HepG2 (cell line): Measurements from ENCODE around the gene METTL26. TPM values are rescaled to one million over a fixed set of nuclear protein-coding genes. Genes with fewer than 3 reads are reported as not detected.
A peak's percentile ranks its signal among the peaks of the same experiment; 100 is the strongest.

ENCODE experiments used
- AGO2 ChIP-seq: fragments of 200-400 bp; formaldehyde crosslinking; optimal IDR thresholded peaks from 2 replicates; pipeline ENCODE3; 2017; ENCODE audit warnings: mild to moderate bottlenecking, low read depth, low read length, moderate library complexity
- AKAP8 ChIP-seq: sonication (generic); formaldehyde crosslinking; IDR thresholded peaks from 2 replicates; pipeline ENCODE4 v1.5.1; 2020; ENCODE audit warnings: mild to moderate bottlenecking, missing genetic modification reagents
- DMAP1 ChIP-seq: IDR thresholded peaks from 2 replicates; pipeline ENCODE4 v1.6.1; 2016
- FIP1L1 ChIP-seq: fragments of 200-400 bp; formaldehyde crosslinking; IDR thresholded peaks from 2 replicates; pipeline ENCODE4 v1.6.1; 2018; ENCODE audit warnings: low read depth, mild to moderate bottlenecking, low read length, moderate library complexity, borderline replicate concordance; ENCODE audit not compliant: insufficient read depth
- GLMP ChIP-seq: sonication (generic); formaldehyde crosslinking; IDR thresholded peaks from 2 replicates; pipeline ENCODE4 v1.9.0; 2021; ENCODE audit warnings: missing genetic modification reagents, mild to moderate bottlenecking, borderline replicate concordance
- HNF1A ChIP-seq, 2 experiments: sonication (generic) in 1 of 2; formaldehyde crosslinking in 1 of 2; IDR thresholded peaks; 2 replicates each; pipeline versions ENCODE4 v1.4.0 to v1.6.1; 2016 to 2020; ENCODE audit warnings: borderline replicate concordance in 1 of 2, low read depth in 1 of 2, mild to moderate bottlenecking in 1 of 2, missing genetic modification reagents in 1 of 2
- KDM3A ChIP-seq: IDR thresholded peaks from 2 replicates; pipeline ENCODE4 v1.6.1; 2018; ENCODE audit warnings: low read depth, missing compliant biosample characterization
- MAX ChIP-seq: IDR thresholded peaks from 2 replicates; pipeline ENCODE4 v1.6.1; 2012; ENCODE audit warnings: inconsistent platforms
- PCBP1 ChIP-seq: fragments of 200-400 bp; formaldehyde crosslinking; IDR thresholded peaks from 2 replicates; pipeline ENCODE4 v1.6.1; 2017; ENCODE audit warnings: mild to moderate bottlenecking, low read depth, low read length, borderline replicate concordance
- POLR2A ChIP-seq, 2 experiments: IDR thresholded peaks; 2 replicates each; pipeline ENCODE4 v1.6.1; 2011; ENCODE audit warnings: low read depth in 2 of 2, low read length in 2 of 2, mild to moderate bottlenecking in 1 of 2, moderate library complexity in 1 of 2; ENCODE audit not compliant: insufficient read depth in 1 of 2
- RBFOX2 ChIP-seq: fragments of 200-400 bp; formaldehyde crosslinking; IDR thresholded peaks from 2 replicates; pipeline ENCODE4 v1.6.1; 2017; ENCODE audit warnings: low read depth, mild to moderate bottlenecking, low read length
- RBM22 ChIP-seq: fragments of 200-400 bp; formaldehyde crosslinking; optimal IDR thresholded peaks from 2 replicates; pipeline ENCODE3; 2017; ENCODE audit warnings: mild to moderate bottlenecking, low read length, moderate library complexity
- SRSF1 ChIP-seq: fragments of 200-400 bp; formaldehyde crosslinking; optimal IDR thresholded peaks from 2 replicates; pipeline ENCODE3; 2017; ENCODE audit warnings: mild to moderate bottlenecking, low read depth, low read length, moderate library complexity
- SUZ12 ChIP-seq: fragments of 150-350 bp; IDR thresholded peaks from 2 replicates; pipeline ENCODE4 v1.6.1; 2014; ENCODE audit warnings: low read depth, low read length
- TCF7L2 ChIP-seq: IDR thresholded peaks from 2 replicates; pipeline ENCODE4 v1.6.1; 2011; ENCODE audit warnings: mild to moderate bottlenecking, low read depth, low read length, moderate library complexity
- TOE1 ChIP-seq: sonication (generic); formaldehyde crosslinking; IDR thresholded peaks from 2 replicates; pipeline ENCODE4 v1.4.0; 2020; ENCODE audit warnings: mild to moderate bottlenecking, missing genetic modification reagents
- ZBTB4 ChIP-seq: sonication (generic); formaldehyde crosslinking; IDR thresholded peaks from 2 replicates; pipeline ENCODE4 v1.4.0; 2020; ENCODE audit warnings: missing genetic modification reagents, mild to moderate bottlenecking, borderline replicate concordance
- ZNF17 ChIP-seq: sonication (generic); formaldehyde crosslinking; IDR thresholded peaks from 2 replicates; pipeline ENCODE4 v1.5.0; 2020; ENCODE audit warnings: mild to moderate bottlenecking, missing genetic modification reagents
- ZNF263 ChIP-seq: sonication (generic); formaldehyde crosslinking; IDR thresholded peaks from 2 replicates; pipeline ENCODE4 v1.4.0; 2020; ENCODE audit warnings: missing genetic modification reagents
- ZNF30 ChIP-seq: sonication (generic); formaldehyde crosslinking; IDR thresholded peaks from 2 replicates; pipeline ENCODE4 v1.5.0; 2020; ENCODE audit warnings: mild to moderate bottlenecking, missing genetic modification reagents
- ZNF501 ChIP-seq: sonication (generic); formaldehyde crosslinking; IDR thresholded peaks from 2 replicates; pipeline ENCODE4 v1.5.1; 2020; ENCODE audit warnings: mild to moderate bottlenecking, moderate library complexity, missing genetic modification reagents
- ZZZ3 ChIP-seq: sonication (generic); formaldehyde crosslinking; IDR thresholded peaks from 2 replicates; pipeline ENCODE4 v1.4.0; 2020; ENCODE audit warnings: missing genetic modification reagents, mild to moderate bottlenecking, borderline replicate concordance
- polyA plus RNA-seq, 8 experiments: library from polyadenylated mRNA; depleted of rRNA in 3 of 8; stranded (reverse) in 7 of 8; unstranded in 1 of 8; fragments of >200 nt; fragmentation: Illumina TruSeq in 4 of 8; extraction: Trizol in 4 of 8; gene quantifications; 2 replicates each; pipeline versions ENCODE4 v1.2.1 to v1.2.3, GENCODE V29; 2011 to 2016; ENCODE audit warnings: low read depth in 4 of 8, missing spikeins in 1 of 8, mixed read lengths in 1 of 8; ENCODE audit not compliant: insufficient read depth in 1 of 8
- total RNA-seq, 5 experiments: library from RNA; depleted of rRNA; stranded (reverse); fragments of >200 nt; fragmentation: Illumina TruSeq; extraction: Trizol; gene quantifications; 2 replicates each; pipeline ENCODE4 v1.2.3, GENCODE V29; 2016; ENCODE audit warnings: low read depth in 1 of 5

Gene METTL26
- total and polyA plus RNA-seq, 2 of the 13 experiments (the other 11 are each of a cell fraction or from before 2014, with no cell fraction given), result 65.5 to 70.1 TPM

GRCh38 chr16:647173-647902 lies 11.2 kb upstream of the METTL26 start (continued):
- TF ChIP-seq HNF1A (IDR thresholded peaks at IDR 0.05; ENCODE audit: low read depth), result no peak
- 0 out of 2 replicates have a peak, but pooled peaks have one; percentile 4 for TF ChIP-seq HNF1A (CRISPR knock-in tag; IDR thresholded peaks at IDR 0.05; ENCODE audit: borderline replicate concordance)
- peak; percentile 82 for TF ChIP-seq RBFOX2
- TF ChIP-seq ZZZ3, result no peak
- no peak for TF ChIP-seq PCBP1
- TF ChIP-seq TCF7L2, result no peak
- TF ChIP-seq ZNF501 (CRISPR knock-in tag), result no peak
- TF ChIP-seq SRSF1, result peak; percentile 46
- TF ChIP-seq ZNF30 (CRISPR knock-in tag), result no peak
- TF ChIP-seq ZNF17, result no peak
- no peak for TF ChIP-seq ZNF263 (CRISPR knock-in tag)
- peak; percentile 80 for TF ChIP-seq RBM22
- TF ChIP-seq SUZ12, result no peak
- no peak for TF ChIP-seq GLMP (CRISPR knock-in tag)
- TF ChIP-seq DMAP1, result no peak
- no peak for TF ChIP-seq KDM3A (CRISPR knock-in tag)
- peak; percentile 7; the same call in 1 of the 2 replicates for TF ChIP-seq AKAP8 (CRISPR knock-in tag)
- no peak for TF ChIP-seq FIP1L1
- TF ChIP-seq POLR2A (IDR thresholded peaks at IDR 0.05; ENCODE audit: insufficient read depth in 1 of 2, low read depth in 2 of 2, low read length in 2 of 2), result peak in 1 of 2 experiments; percentile 65; a peak in 2 of 4 replicates
- peak; percentile 16 for TF ChIP-seq AGO2
- TF ChIP-seq TOE1 (CRISPR knock-in tag), result no peak
- no peak for TF ChIP-seq ZBTB4 (CRISPR knock-in tag)
- 0 out of 2 replicates have a peak, but pooled peaks have one; percentile 6 for TF ChIP-seq MAX
